Thyroid gland (tissue), 4 donors: ENCODE results near the gene FAH. TPM values are rescaled to one million over a fixed set of nuclear protein-coding genes. Genes with fewer than 3 reads are reported as not detected.

Source experiments
- DNase-seq, 2 donors: peaks; one replicate each; pipeline ENCODE4 v3.0.0-alpha.2; 2019
- H3K27ac ChIP-seq, 3 donors: fragments of 200-600 bp; sonication (generic); 1 replicate in 2 of 3; 2 replicates in 1 of 3; pipeline ENCODE4 v1.5.1; 2016 to 2019; ENCODE audit warnings: mild to moderate bottlenecking in 1 of 3, moderate library complexity in 1 of 3
- H3K27me3 ChIP-seq: fragments of 200-600 bp; sonication (generic); one replicate; pipeline ENCODE4 v1.5.1; 2019
- H3K36me3 ChIP-seq, 2 donors: fragments of 200-600 bp; sonication (generic); one replicate each; pipeline ENCODE4 v1.5.1; 2016 to 2019
- H3K4me1 ChIP-seq, 2 donors: fragments of 200-600 bp; sonication (generic); one replicate each; pipeline ENCODE4 v1.5.1; 2017 to 2019
- H3K4me3 ChIP-seq, 3 donors: fragments of 200-600 bp; sonication (generic); replicated peaks in 1 of 3; 1 replicate in 2 of 3; 2 replicates in 1 of 3; pipeline ENCODE4 v1.5.1; 2016; ENCODE audit warnings: mild to moderate bottlenecking in 1 of 3
- H3K9me3 ChIP-seq: fragments of 200-600 bp; sonication (generic); one replicate; pipeline ENCODE4 v1.5.1; 2017
- POLR2A ChIP-seq, 2 donors: fragments of 450-650 bp; IDR thresholded peaks; one replicate each; pipeline ENCODE4 v1.6.1; 2017; ENCODE audit warnings: antibody characterized with exemption in 2 of 2, mild to moderate bottlenecking in 2 of 2, moderate library complexity in 1 of 2
- WGBS, 2 donors: methylation state at CpG; one replicate each; pipeline ENCODE4 v1.1.5; 2017; 5-methylcytosine and 5-hydroxymethylcytosine counted together
- intact Hi-C: fragments of 100-400 bp; cut with DNase I; formaldehyde crosslinking; loops from one replicate; pipeline ENCODE4 v1.15.1; 2023
- total RNA-seq, 4 donors: library from RNA; depleted of rRNA; stranded (reverse); fragments of >200 nt; gene quantifications; one replicate each; pipeline ENCODE4 v1.2.3, GENCODE V29; 2016
- TF ChIP-seq, protein P1 (sequence below), 6 experiments: fragments of 200-600 bp in 3 of 6; fragments of 450-650 bp in 3 of 6; sonication (generic) in 3 of 6; IDR thresholded peaks; one replicate each; pipeline ENCODE4 v1.5.1; 2016 to 2019; ENCODE audit warnings: antibody characterized with exemption in 6 of 6, mild to moderate bottlenecking in 2 of 6, inconsistent platforms in 1 of 6, moderate library complexity in 1 of 6

FAH gene
- total RNA-seq, 4 donors from 2014 or later: 14.0 to 30.2 (median 21.2) TPM

DNA sequence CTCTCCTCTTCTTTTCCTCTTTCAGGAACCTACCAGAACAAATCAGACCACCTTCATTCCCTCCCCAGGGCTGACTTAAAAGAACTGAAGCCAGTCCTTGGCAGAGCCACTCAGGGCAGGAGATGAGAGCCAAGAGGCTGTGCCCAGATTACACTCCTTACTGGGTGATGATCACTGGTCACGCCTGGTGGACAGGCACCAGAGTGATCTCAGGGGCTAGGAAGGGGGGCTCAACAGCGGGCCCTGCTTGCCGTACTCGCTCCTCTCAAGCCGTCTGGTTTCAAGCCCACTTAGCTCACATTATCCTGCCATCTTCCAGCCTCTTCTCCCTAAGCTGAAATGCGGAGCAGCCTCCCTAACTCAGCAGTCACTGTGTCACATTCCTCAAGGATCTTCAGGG, 1.7 kb upstream of the FAH start:
- Histone ChIP-seq H3K27me3 (no peaks in the 10 kb centered on the region), H3K27ac (peak overlapping the region; percentile 47 to 72 (median 64)), H3K9me3 (no peaks in the 10 kb centered on the region), H3K4me3 (no peak overlapping the region), H3K36me3 (no peaks in the 10 kb centered on the region), H3K4me1 (peaks cover 26 to 39% of the 10 kb centered on the region in 2 donors)
- 25 to 44% methylated on average over 6 of the region's 6 CpGs for WGBS, 2 donors
- peak; percentile 79 to 83 for DNase-seq
- TF ChIP-seq, protein P1, sequence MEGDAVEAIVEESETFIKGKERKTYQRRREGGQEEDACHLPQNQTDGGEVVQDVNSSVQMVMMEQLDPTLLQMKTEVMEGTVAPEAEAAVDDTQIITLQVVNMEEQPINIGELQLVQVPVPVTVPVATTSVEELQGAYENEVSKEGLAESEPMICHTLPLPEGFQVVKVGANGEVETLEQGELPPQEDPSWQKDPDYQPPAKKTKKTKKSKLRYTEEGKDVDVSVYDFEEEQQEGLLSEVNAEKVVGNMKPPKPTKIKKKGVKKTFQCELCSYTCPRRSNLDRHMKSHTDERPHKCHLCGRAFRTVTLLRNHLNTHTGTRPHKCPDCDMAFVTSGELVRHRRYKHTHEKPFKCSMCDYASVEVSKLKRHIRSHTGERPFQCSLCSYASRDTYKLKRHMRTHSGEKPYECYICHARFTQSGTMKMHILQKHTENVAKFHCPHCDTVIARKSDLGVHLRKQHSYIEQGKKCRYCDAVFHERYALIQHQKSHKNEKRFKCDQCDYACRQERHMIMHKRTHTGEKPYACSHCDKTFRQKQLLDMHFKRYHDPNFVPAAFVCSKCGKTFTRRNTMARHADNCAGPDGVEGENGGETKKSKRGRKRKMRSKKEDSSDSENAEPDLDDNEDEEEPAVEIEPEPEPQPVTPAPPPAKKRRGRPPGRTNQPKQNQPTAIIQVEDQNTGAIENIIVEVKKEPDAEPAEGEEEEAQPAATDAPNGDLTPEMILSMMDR (IDR thresholded peaks at IDR 0.05): no peak
- no peak for TF ChIP-seq POLR2A (IDR thresholded peaks at IDR 0.05)
- intact Hi-C loops: loop anchor here (10.0 kb wide), 1 partner anchor 226 kb away; no protein-coding TSS in a partner anchor

DNA sequence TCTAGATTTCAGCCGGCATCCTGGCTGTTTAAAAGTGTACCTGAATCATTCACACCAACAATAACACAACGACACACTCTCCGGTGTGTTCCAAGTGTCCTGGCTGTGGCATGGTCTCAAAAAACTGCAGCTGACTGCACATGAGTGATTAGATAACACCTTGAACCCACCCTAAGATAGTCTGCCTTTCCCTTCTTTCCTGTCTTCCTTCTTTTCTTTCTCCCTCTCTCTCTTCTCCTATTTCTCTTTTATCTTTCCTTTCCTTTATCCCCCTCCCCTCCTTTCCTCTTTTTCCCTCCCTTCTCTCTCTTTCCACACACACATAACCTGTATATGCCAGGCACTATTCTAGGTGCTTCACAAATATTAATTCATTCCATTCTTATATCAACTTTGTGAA, 1.2 kb upstream of the FAH start:
- H3K27me3 ChIP-seq: no peaks in the 10 kb centered on the region
- WGBS, 2 donors: 25 to 51% methylated on average over 3 of the region's 3 CpGs
- peaks cover 26 to 42% of the 10 kb centered on the region in 2 donors for H3K4me1 ChIP-seq
- no peak overlapping the region for H3K4me3 ChIP-seq
- peak in 1 of 2 donors; percentile 39 for DNase-seq
- intact Hi-C loops: loop anchor here (10.0 kb wide), 1 partner anchor 227 kb away; no protein-coding TSS in a partner anchor
- no peaks in the 10 kb centered on the region for H3K9me3 ChIP-seq
- no peak for TF ChIP-seq POLR2A (IDR thresholded peaks at IDR 0.05)
- TF ChIP-seq, protein P1 (IDR thresholded peaks at IDR 0.05): no peak
- H3K27ac ChIP-seq: peak overlapping the region; percentile 47 to 72 (median 64)
- H3K36me3 ChIP-seq: no peaks in the 10 kb centered on the region

DNA sequence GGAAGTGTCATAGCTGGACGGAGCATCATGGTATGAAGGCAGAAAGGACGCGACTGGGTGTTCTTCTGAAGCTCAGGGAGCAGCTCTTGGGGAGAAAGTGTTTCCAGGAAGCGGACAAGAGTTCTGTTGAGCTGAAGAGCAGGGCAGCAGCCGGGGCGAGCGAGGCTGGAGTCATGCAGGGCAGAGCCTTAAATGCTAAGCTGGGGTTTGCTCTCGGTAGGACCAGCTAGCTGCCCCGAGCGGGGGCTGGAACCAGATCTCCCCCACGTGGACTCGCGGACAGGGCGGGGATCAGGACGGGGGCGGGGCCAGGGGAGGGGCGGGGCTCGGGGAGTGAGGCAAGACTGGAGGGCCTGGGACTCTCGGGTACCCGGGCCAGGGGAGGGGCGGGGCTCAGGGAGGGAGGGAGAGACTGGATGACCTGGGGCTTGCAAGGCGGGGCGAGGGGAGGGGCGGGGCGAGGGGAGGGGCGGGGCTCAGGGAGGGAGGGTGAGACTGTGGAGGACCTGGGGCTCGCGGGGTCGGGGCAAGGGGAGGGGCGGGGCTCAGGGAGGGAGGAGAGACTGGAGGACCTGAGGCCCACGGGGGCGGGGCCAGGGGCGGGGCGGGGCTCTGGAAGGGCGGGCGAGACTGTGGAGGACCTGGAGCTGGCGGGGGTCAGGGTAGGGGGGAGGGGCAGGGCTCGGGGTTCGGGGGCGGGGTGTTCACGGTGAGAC, 461 bp upstream of the FAH start:
- intact Hi-C loops: loop anchor here (10.0 kb wide), 1 partner anchor 228 kb away; no protein-coding TSS in a partner anchor
- Histone ChIP-seq H3K36me3 (no peaks in the 10 kb centered on the region), H3K27me3 (no peaks in the 10 kb centered on the region), H3K9me3 (no peaks in the 10 kb centered on the region), H3K27ac (peak overlapping the region; percentile 64 to 88 (median 83)), H3K4me1 (peaks cover 26 to 42% of the 10 kb centered on the region in 2 donors), H3K4me3 (peak overlapping the region in 2 of 3 donors; percentile 6 to 57)
- WGBS, 2 donors: 3% methylated on average over 9 to 12 of the region's 41 CpGs
- peak; percentile 98 for DNase-seq
- TF ChIP-seq POLR2A (IDR thresholded peaks at IDR 0.05): peak in 1 of 2 donors; percentile 55
- TF ChIP-seq, protein P1 (IDR thresholded peaks at IDR 0.05): no peak

DNA sequence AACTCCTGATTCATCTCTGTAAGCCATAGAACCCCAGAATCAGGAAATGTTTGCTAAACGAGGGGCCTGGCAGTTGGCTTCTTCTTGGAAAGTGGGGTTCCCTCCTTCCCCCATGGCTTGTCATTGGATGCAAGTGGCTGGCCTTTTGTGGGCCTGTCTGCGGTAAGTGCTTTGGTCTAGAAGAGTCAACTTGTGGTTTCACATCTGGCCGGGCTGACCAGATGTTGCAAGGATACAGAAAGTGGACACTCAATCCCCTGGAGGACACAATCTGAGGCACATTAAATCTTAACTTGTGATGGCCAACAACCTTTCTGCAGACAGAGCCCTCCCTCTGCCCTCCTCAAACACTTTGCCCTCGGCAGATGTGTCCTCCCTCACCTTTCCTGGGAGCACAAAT, 1.1 kb downstream of the FAH start:
- Histone ChIP-seq H3K36me3 (no peaks in the 10 kb centered on the region), H3K4me3 (no peak overlapping the region), H3K9me3 (no peaks in the 10 kb centered on the region), H3K27me3 (no peaks in the 10 kb centered on the region), H3K4me1 (peaks cover 26 to 42% of the 10 kb centered on the region in 2 donors), H3K27ac (peak overlapping the region; percentile 37 to 88 (median 78))
- intact Hi-C loops: loop anchor here (10.0 kb wide), 1 partner anchor 229 kb away; no protein-coding TSS in a partner anchor
- no peak for TF ChIP-seq POLR2A (IDR thresholded peaks at IDR 0.05)
- DNase-seq: no peak
- WGBS, 2 donors: 78 to 82% methylated on average over 4 of the region's 4 CpGs

DNA sequence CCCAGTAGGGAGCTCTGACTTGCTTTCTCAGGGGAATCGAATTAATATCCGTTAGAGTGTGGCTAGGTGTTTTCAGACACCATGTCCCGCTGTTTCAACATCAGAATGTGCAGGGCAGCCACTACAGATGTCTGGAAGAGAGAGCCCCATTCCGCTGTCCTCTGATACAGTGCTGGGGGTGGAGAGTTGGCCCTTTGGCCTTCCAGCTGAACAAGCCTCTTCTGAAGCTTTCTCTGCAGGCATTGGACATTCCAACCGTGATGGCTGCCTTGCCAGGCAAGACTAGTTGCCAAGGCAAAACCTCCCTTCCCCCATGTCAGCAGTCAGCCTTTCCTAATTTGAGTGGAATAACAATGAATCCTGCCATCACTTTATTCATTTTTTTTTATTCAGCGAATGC, 1.5 kb downstream of the FAH start:
- H3K9me3 ChIP-seq: no peaks in the 10 kb centered on the region
- WGBS, 2 donors: 76 to 78% methylated on average over 5 to 6 of the region's 6 CpGs
- DNase-seq: peak; percentile 39 to 50
- intact Hi-C loops: loop anchor here (10.0 kb wide), 1 partner anchor 230 kb away; no protein-coding TSS in a partner anchor
- no peak overlapping the region for H3K4me3 ChIP-seq
- H3K27me3 ChIP-seq: no peaks in the 10 kb centered on the region
- no peak overlapping the region for H3K27ac ChIP-seq
- no peaks in the 10 kb centered on the region for H3K36me3 ChIP-seq
- peaks cover 26 to 42% of the 10 kb centered on the region in 2 donors for H3K4me1 ChIP-seq
- no peak for TF ChIP-seq POLR2A (IDR thresholded peaks at IDR 0.05)
- TF ChIP-seq, protein P1 (IDR thresholded peaks at IDR 0.05): no peak
